ENCODE measurements around the gene RABL6.
A peak's percentile ranks its signal among the peaks of the same experiment; 100 is the strongest.

RABL6 gene

GRCh38 chr9:136847088-136847825, 39.5 kb downstream of the RABL6 start:
- DNase-seq (ENCODE audit: low spot score) = peak; percentile 75

- DNase-seq (ENCODE audit: low spot score) = peak; percentile 87
Observed at GRCh38 chr9:136847826-136848392, 40.2 kb downstream of the RABL6 start.

- peak; percentile 81 for DNase-seq (ENCODE audit: low spot score)
Observed at GRCh38 chr9:136848393-136849037, 40.8 kb downstream of the RABL6 start.

GRCh38 chr9:136849038-136849959, 41.6 kb downstream of the RABL6 start, which contains the start of gene PHPT1:
TSS of gene PHPT1 (plus strand) at chr9:136849409. CDS start at chr9:136849431, 22 bp downstream.
- peak; percentile 100 for DNase-seq (ENCODE audit: low spot score)

- no peak for DNase-seq (ENCODE audit: low spot score)
Observed at GRCh38 chr9:136849960-136850865, 42.5 kb downstream of the RABL6 start.

- DNase-seq (ENCODE audit: low spot score) = no peak
Observed at GRCh38 chr9:136850866-136851775, 43.4 kb downstream of the RABL6 start.

GRCh38 chr9:136851941-136852663, 44.4 kb downstream of the RABL6 start, which contains the start of gene MAMDC4:
TSS of gene MAMDC4 (plus strand) at chr9:136852346. CDS start at chr9:136852417, 71 bp downstream.
- no peak for DNase-seq (ENCODE audit: low spot score)

GRCh38 chr9:136852664-136853595, 45.2 kb downstream of the RABL6 start:
- DNase-seq (ENCODE audit: low spot score) = no peak

- no peak for DNase-seq (ENCODE audit: low spot score)
Observed at GRCh38 chr9:136853596-136854112, 45.9 kb downstream of the RABL6 start.

GRCh38 chr9:136854113-136854841, 46.5 kb downstream of the RABL6 start:
- no peak for DNase-seq (ENCODE audit: low spot score)

GRCh38 chr9:136854842-136855460, 47.2 kb downstream of the RABL6 start:
- DNase-seq (ENCODE audit: low spot score) = no peak

- no peak for DNase-seq (ENCODE audit: low spot score)
Observed at GRCh38 chr9:136855461-136856078, 47.8 kb downstream of the RABL6 start.

- DNase-seq (ENCODE audit: low spot score) = no peak
Observed at GRCh38 chr9:136856079-136856476, 48.3 kb downstream of the RABL6 start.

GRCh38 chr9:136856541-136857141, 48.9 kb downstream of the RABL6 start:
- no peak for DNase-seq (ENCODE audit: low spot score)

- DNase-seq (ENCODE audit: low spot score) = no peak
Observed at GRCh38 chr9:136857166-136857565, 49.4 kb downstream of the RABL6 start.

Measured in GM03348 (cell line).